HEK293 (cell line): ENCODE measurements around the gene DICER1.

Source experiments
- ATF2 ChIP-seq: fragments of 450-650 bp; formaldehyde crosslinking; IDR thresholded peaks from 2 replicates; pipeline ENCODE4 v1.5.1; 2016; ENCODE audit warnings: missing biosample characterization, missing genetic modification characterization, low read depth
- CTCF ChIP-seq: fragments of 450-650 bp; formaldehyde crosslinking; IDR thresholded peaks from 2 replicates; pipeline ENCODE4 v1.5.1; 2016; ENCODE audit warnings: missing biosample characterization, missing genetic modification characterization
- HOXD13 ChIP-seq: sonication (generic); formaldehyde crosslinking; IDR thresholded peaks from 2 replicates; pipeline ENCODE4 v1.8.0; 2022; ENCODE audit warnings: missing genetic modification reagents, borderline replicate concordance
- IKZF3 ChIP-seq: fragments of 450-650 bp; IDR thresholded peaks from 2 replicates; pipeline ENCODE4 v1.5.0; 2018; ENCODE audit warnings: missing biosample characterization, mild to moderate bottlenecking, missing genetic modification characterization, moderate library complexity
- KLF17 ChIP-seq: fragments of 450-650 bp; formaldehyde crosslinking; IDR thresholded peaks from 2 replicates; pipeline ENCODE4 v1.5.1; 2016; ENCODE audit warnings: missing biosample characterization, missing genetic modification characterization
- RBAK ChIP-seq: fragments of 450-650 bp; formaldehyde crosslinking; IDR thresholded peaks from 2 replicates; pipeline ENCODE4 v1.5.1; 2016; ENCODE audit warnings: missing biosample characterization, missing genetic modification characterization
- REST ChIP-seq: fragments of 450-650 bp; formaldehyde crosslinking; IDR thresholded peaks from 2 replicates; pipeline ENCODE4 v1.5.1; 2016; ENCODE audit warnings: missing biosample characterization, missing genetic modification characterization
- ZBTB11 ChIP-seq: fragments of 450-650 bp; formaldehyde crosslinking; conservative IDR thresholded peaks from 2 replicates; pipeline ENCODE4 v1.5.1; 2016; ENCODE audit warnings: low read depth, missing biosample characterization, missing genetic modification characterization
- ZBTB21 ChIP-seq: fragments of 450-650 bp; formaldehyde crosslinking; IDR thresholded peaks from 2 replicates; pipeline ENCODE4 v1.5.1; 2017; ENCODE audit warnings: missing biosample characterization, missing genetic modification characterization
- ZNF174 ChIP-seq: fragments of 450-650 bp; formaldehyde crosslinking; IDR thresholded peaks from 2 replicates; pipeline ENCODE4 v1.5.0; 2017; ENCODE audit warnings: missing biosample characterization, mild to moderate bottlenecking, missing genetic modification characterization
- ZNF2 ChIP-seq: fragments of 450-650 bp; formaldehyde crosslinking; IDR thresholded peaks from 2 replicates; pipeline ENCODE4 v1.5.1; 2016; ENCODE audit warnings: missing biosample characterization, missing genetic modification characterization
- ZNF274 ChIP-seq, 2 experiments: fragments of 200-500 bp in 1 of 2; fragments of 450-650 bp in 1 of 2; sonication (Bioruptor generic) in 1 of 2; formaldehyde crosslinking in 1 of 2; IDR thresholded peaks; 2 replicates each; pipeline versions ENCODE4 v1.5.1 to v1.6.1; 2014 to 2016; ENCODE audit warnings: borderline replicate concordance in 1 of 2, inconsistent platforms in 1 of 2, low read length in 1 of 2, missing biosample characterization in 1 of 2, missing genetic modification characterization in 1 of 2
- TF ChIP-seq, protein P1 (sequence below): fragments of 450-650 bp; IDR thresholded peaks from 2 replicates; pipeline ENCODE4 v1.5.1; 2018; ENCODE audit warnings: missing biosample characterization, mild to moderate bottlenecking, missing genetic modification characterization

GRCh38 chr14:95136631-95137030 lies 20.7 kb downstream of the DICER1 start:
- no peak for TF ChIP-seq CTCF (tag by site-specific recombination)
- no peak for TF ChIP-seq IKZF3 (tag by site-specific recombination)
- no peak for TF ChIP-seq ZBTB11 (tag by site-specific recombination)
- no peak for TF ChIP-seq ZNF274 (IDR thresholded peaks at IDR 0.05; ENCODE audit: low read length)
- TF ChIP-seq ZNF274 (tag by site-specific recombination; IDR thresholded peaks at IDR 0.05; ENCODE audit: borderline replicate concordance): no peak
- TF ChIP-seq RBAK (tag by site-specific recombination): no peak
- no peak for TF ChIP-seq ZNF2
- TF ChIP-seq, protein P1, sequence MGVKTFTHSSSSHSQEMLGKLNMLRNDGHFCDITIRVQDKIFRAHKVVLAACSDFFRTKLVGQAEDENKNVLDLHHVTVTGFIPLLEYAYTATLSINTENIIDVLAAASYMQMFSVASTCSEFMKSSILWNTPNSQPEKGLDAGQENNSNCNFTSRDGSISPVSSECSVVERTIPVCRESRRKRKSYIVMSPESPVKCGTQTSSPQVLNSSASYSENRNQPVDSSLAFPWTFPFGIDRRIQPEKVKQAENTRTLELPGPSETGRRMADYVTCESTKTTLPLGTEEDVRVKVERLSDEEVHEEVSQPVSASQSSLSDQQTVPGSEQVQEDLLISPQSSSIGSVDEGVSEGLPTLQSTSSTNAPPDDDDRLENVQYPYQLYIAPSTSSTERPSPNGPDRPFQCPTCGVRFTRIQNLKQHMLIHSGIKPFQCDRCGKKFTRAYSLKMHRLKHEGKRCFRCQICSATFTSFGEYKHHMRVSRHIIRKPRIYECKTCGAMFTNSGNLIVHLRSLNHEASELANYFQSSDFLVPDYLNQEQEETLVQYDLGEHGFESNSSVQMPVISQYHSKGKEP: no peak
- TF ChIP-seq ZNF174 (tag by site-specific recombination): no peak
- no peak for TF ChIP-seq REST (tag by site-specific recombination)
- no peak for TF ChIP-seq HOXD13
- TF ChIP-seq ZBTB21 (tag by site-specific recombination): no peak
- no peak for TF ChIP-seq KLF17 (tag by site-specific recombination)
- TF ChIP-seq ATF2 (tag by site-specific recombination): no peak
